ENCODE measurements around the gene DOCK1.

Gene DOCK1

DNA sequence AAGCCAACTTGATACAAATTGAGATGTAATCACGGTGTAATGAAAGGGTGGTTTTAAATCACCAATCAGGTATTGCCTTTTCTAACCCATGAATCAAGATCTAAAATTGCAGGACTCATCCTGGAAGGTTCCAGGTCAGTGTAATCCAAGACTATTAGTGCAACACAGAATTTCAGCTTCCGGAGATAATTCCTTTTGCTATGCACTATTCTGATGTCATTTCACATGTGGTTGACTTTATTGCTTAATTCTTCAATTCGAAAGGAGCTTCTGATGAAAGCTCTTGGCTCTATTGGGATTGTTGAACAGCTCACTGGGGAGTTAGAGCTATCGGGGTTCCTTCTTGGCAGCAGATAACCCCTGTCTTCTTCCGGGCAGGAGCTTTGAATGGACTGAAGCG is 438.6 kb downstream of the DOCK1 start:
- DNase-seq (ENCODE audit: low spot score) = no peak
- TF ChIP-seq, protein P1, sequence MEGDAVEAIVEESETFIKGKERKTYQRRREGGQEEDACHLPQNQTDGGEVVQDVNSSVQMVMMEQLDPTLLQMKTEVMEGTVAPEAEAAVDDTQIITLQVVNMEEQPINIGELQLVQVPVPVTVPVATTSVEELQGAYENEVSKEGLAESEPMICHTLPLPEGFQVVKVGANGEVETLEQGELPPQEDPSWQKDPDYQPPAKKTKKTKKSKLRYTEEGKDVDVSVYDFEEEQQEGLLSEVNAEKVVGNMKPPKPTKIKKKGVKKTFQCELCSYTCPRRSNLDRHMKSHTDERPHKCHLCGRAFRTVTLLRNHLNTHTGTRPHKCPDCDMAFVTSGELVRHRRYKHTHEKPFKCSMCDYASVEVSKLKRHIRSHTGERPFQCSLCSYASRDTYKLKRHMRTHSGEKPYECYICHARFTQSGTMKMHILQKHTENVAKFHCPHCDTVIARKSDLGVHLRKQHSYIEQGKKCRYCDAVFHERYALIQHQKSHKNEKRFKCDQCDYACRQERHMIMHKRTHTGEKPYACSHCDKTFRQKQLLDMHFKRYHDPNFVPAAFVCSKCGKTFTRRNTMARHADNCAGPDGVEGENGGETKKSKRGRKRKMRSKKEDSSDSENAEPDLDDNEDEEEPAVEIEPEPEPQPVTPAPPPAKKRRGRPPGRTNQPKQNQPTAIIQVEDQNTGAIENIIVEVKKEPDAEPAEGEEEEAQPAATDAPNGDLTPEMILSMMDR (IDR thresholded peaks at IDR 0.05; ENCODE audit: extremely low read depth, insufficient read depth, missing control alignments) = no peak
- in situ Hi-C loops (cut with MboI; ENCODE audit: low pct_unique_long_range_greater_than_20kb, low sequenced_read_pairs, unreplicated experiment) = no loop called here

DNA sequence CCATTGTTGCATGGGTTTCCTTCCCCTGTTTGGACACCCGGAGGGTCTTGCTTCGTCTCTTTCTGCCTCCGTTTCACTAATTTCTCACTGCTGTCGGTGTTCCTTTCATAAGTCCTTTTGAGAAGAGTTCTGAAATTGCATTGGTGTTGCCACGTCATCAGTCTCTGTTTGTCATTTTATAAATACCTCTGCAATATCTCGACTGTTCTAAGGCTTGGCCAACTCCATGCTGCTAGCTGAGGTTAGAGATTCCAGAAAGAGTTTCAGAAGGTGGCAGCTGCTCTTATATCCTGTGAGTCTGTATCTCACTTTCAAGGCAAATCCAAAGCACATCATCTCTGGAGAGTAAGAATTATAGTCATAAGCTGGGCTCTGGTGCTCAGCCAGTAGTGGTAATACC is 439.1 kb downstream of the DOCK1 start:
- no peak for DNase-seq (ENCODE audit: low spot score)
- TF ChIP-seq, protein P1 (IDR thresholded peaks at IDR 0.05; ENCODE audit: extremely low read depth, insufficient read depth, missing control alignments) = no peak
- in situ Hi-C loops (cut with MboI; ENCODE audit: low pct_unique_long_range_greater_than_20kb, low sequenced_read_pairs, unreplicated experiment) = no loop called here

DNA sequence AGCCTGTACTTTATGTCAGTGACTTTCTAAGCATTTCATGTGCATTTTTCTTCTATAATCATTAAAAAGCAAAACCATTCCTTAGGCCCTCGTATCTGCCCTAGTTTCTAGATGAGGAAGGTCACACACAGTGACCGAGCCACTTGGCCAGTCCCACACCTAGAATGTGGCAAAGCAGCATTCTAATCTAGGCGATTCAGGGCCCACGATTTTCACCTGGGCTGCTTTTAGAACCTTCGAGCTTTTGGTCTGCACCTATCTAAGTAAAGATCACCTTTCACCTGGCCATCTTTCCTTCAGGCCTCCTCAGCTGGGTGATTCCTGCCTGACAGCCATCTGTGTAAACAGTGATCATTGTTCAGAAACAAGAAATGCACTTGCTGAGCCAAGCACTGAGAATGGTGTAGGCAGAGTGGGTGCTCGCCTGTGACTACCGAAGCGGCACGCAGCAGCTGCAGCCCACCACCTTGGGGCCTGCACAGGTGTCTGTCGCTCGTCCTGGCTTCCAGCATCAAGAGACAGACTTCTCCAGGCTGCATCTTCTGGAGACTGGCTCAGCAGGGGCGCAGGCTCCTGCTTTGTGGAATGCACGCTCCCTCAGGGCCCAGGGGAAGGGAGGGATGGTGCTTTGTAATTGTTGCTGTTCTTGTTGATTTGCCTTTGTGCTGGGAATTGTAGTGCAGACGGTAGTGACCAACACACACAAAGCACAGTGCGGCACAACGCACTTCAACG is 440.2 kb downstream of the DOCK1 start:
- DNase-seq (ENCODE audit: low spot score) = no peak
- TF ChIP-seq, protein P1 (IDR thresholded peaks at IDR 0.05; ENCODE audit: extremely low read depth, insufficient read depth, missing control alignments) = no peak
- in situ Hi-C loops (cut with MboI; ENCODE audit: low pct_unique_long_range_greater_than_20kb, low sequenced_read_pairs, unreplicated experiment) = no loop called here

- in situ Hi-C loops (cut with MboI; ENCODE audit: low pct_unique_long_range_greater_than_20kb, low sequenced_read_pairs, unreplicated experiment) = no loop called here
- TF ChIP-seq, protein P1 (IDR thresholded peaks at IDR 0.05; ENCODE audit: extremely low read depth, insufficient read depth, missing control alignments) = no peak
- peak; percentile 62 for DNase-seq (ENCODE audit: low spot score)
Measured at GRCh38 chr10:127346604-127347003, 441.4 kb downstream of the DOCK1 start.

- no peak for DNase-seq (ENCODE audit: low spot score)
- TF ChIP-seq, protein P1 (IDR thresholded peaks at IDR 0.05; ENCODE audit: extremely low read depth, insufficient read depth, missing control alignments) = no peak
- in situ Hi-C loops (cut with MboI; ENCODE audit: low pct_unique_long_range_greater_than_20kb, low sequenced_read_pairs, unreplicated experiment) = no loop called here
Measured at GRCh38 chr10:127347202-127347959, 442.2 kb downstream of the DOCK1 start.

DNA sequence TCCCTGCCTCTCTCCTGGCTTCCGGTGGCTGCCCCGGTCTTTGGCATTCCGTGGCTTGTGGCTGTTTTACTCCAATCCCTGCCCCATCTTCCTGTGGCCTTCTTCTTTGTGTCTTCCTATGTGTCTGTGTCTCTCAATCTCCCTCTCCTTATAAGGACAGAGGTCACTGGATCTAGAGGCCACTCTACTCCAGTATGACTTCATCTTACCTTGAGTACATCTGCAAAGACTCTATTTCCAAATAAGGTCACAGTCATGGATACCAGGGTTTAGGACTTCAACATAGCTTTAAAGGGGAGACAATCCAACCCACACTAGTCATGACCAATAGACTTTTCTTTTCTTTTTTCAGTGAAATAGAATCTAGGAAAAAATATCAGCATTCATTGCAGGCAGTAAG is 444.5 kb downstream of the DOCK1 start:
- TF ChIP-seq, protein P1 (IDR thresholded peaks at IDR 0.05; ENCODE audit: extremely low read depth, insufficient read depth, missing control alignments) = no peak
- DNase-seq (ENCODE audit: low spot score) = no peak

More for the DNA sequence above, 444.5 kb downstream of the DOCK1 start:
- in situ Hi-C loops (cut with MboI; ENCODE audit: low pct_unique_long_range_greater_than_20kb, low sequenced_read_pairs, unreplicated experiment) = no loop called here
